H1 (cell line): ENCODE measurements around the gene KLF13. TPM values are rescaled to one million over a fixed set of nuclear protein-coding genes. Genes with fewer than 3 reads are reported as not detected.

Experiments
- KDM4A ChIP-seq: IDR thresholded peaks from one replicate; pipeline ENCODE4 v1.7.1; 2012; ENCODE audit warnings: low read depth, mild to moderate bottlenecking, moderate library complexity, low read length, inconsistent platforms; ENCODE audit not compliant: severe bottlenecking
- polyA plus RNA-seq, 7 experiments: library from polyadenylated mRNA; depleted of rRNA in 3 of 7; stranded (reverse) in 5 of 7; unstranded in 2 of 7; fragments of >200 nt in 5 of 7; fragments of 200-250 nt in 2 of 7; gene quantifications; 1 replicate in 5 of 7; 2 replicates in 1 of 7; 4 replicates in 1 of 7; pipeline versions ENCODE4 v1.2.1 to v1.2.3, GENCODE V29; 2011 to 2013; ENCODE audit warnings: missing spikeins in 2 of 7, mixed read lengths in 2 of 7
- total RNA-seq: library from RNA; stranded (reverse); fragmentation: NEBNext Ultra II Directional; extraction: Animal tissue kit (Norgen Biotek cat#: 25700); gene quantifications from 2 replicates; pipeline ENCODE4 v1.2.1, GENCODE V29; 2021

Gene KLF13
- total and polyA plus RNA-seq, 2 of the 8 experiments (the other 6 are each of a cell fraction or from before 2014, with no cell fraction given): 18.3 to 33.4 TPM

GRCh38 chr15:31326875-31327668, 437 bp downstream of the KLF13 start (continued):
- peak; percentile 92 for TF ChIP-seq KDM4A
